AG10803 (cell line): ENCODE data around the gene NR2F6.

Experiments used
- DNase-seq: peaks from one replicate; pipeline ENCODE4 v3.0.0; 2010; ENCODE audit warnings: low read depth
- H3K4me3 ChIP-seq: 2 replicates; pipeline ENCODE4 v1.5.1; 2011; ENCODE audit warnings: mild to moderate bottlenecking, low read length, control low read depth
- CTCF ChIP-seq: conservative IDR thresholded peaks from 2 replicates; pipeline ENCODE4 v1.5.1; 2011; ENCODE audit warnings: mild to moderate bottlenecking, low read length, control low read depth, inconsistent platforms

The NR2F6 gene

GRCh38 chr19:17235971-17236777, 9.5 kb downstream of the NR2F6 start:
- H3K4me3 ChIP-seq: peak overlapping the region; percentile 54; the same call in 1 of the 2 replicates
- peak; percentile 33 for DNase-seq
- TF ChIP-seq CTCF: no peak

- H3K4me3 ChIP-seq: peak overlapping the region; percentile 54
- DNase-seq: peak; percentile 64
- TF ChIP-seq CTCF: peak; percentile 38
These were observed 10.3 kb downstream of the NR2F6 start for GRCh38 chr19:17235300-17235970.

- peak; percentile 30 for DNase-seq
- peak overlapping the region; percentile 54 for H3K4me3 ChIP-seq
- no peak for TF ChIP-seq CTCF
These were observed 10.8 kb downstream of the NR2F6 start for GRCh38 chr19:17234911-17235299.

GRCh38 chr19:17232258-17232657, 13.5 kb downstream of the NR2F6 start:
- no peak for TF ChIP-seq CTCF
- no peak for DNase-seq
- no peak overlapping the region for H3K4me3 ChIP-seq

GRCh38 chr19:17229890-17230289, 15.8 kb downstream of the NR2F6 start:
- no peak for DNase-seq
- TF ChIP-seq CTCF: no peak
- H3K4me3 ChIP-seq: no peak overlapping the region

GRCh38 chr19:17227798-17228367, 17.8 kb downstream of the NR2F6 start:
- no peak for TF ChIP-seq CTCF
- no peak for DNase-seq
- no peak overlapping the region for H3K4me3 ChIP-seq
